ENCODE results near the gene NTM.

DNA sequence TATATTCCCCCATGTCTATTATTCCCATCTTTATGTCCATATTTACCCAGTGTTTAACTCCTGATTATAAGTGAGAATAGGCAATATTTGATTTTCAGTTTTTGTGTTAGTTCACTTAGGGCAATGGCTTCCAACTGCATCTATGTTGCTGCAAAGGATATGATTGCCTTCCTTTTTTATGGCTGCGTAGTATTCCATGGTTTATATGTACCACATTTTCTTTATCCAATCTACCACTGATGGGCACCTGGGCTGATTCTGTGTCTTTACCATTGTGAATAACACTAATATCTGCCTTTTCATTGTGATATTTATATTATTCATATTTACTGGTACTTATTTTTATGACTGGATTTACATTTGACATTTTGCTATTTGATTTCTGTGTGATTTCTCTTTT lies 649.6 kb downstream of the NTM start:
- TF ChIP-seq, protein P1, sequence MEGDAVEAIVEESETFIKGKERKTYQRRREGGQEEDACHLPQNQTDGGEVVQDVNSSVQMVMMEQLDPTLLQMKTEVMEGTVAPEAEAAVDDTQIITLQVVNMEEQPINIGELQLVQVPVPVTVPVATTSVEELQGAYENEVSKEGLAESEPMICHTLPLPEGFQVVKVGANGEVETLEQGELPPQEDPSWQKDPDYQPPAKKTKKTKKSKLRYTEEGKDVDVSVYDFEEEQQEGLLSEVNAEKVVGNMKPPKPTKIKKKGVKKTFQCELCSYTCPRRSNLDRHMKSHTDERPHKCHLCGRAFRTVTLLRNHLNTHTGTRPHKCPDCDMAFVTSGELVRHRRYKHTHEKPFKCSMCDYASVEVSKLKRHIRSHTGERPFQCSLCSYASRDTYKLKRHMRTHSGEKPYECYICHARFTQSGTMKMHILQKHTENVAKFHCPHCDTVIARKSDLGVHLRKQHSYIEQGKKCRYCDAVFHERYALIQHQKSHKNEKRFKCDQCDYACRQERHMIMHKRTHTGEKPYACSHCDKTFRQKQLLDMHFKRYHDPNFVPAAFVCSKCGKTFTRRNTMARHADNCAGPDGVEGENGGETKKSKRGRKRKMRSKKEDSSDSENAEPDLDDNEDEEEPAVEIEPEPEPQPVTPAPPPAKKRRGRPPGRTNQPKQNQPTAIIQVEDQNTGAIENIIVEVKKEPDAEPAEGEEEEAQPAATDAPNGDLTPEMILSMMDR (conservative IDR thresholded peaks at IDR 0.05 in 1 of 2, IDR thresholded peaks at IDR 0.05 in 1 of 2; ENCODE audit: low read depth in 1 of 2, low read length in 2 of 2), result no peak
- TF ChIP-seq EZH2 (IDR thresholded peaks at IDR 0.05; ENCODE audit: low read length, missing control alignments), result no peak
